HEK293 (cell line): ENCODE measurements around the gene GSC2.

Source experiments
- CTCF ChIA-PET: fragments of 350-600 bp; formaldehyde crosslinking; extraction: SDS; loops from one replicate; lab custom pipeline; 2021; ENCODE audit warnings: antibody characterized with exemption; lab: Yijun Ruan, JAX
- POLR2A ChIA-PET: fragments of 300-600 bp; formaldehyde crosslinking; extraction: SDS; loops from one replicate; lab custom pipeline; 2020; ENCODE audit warnings: antibody characterized with exemption, inconsistent platforms; lab: Yijun Ruan, JAX
- H3K27ac ChIP-seq: fragments of 200-500 bp; sonication (Bioruptor generic); 2 replicates; pipeline ENCODE4 v1.5.1; 2014; ENCODE audit warnings: low read depth, low read length, control low read depth, inconsistent platforms; ENCODE audit errors: extremely low read depth
- H3K36me3 ChIP-seq, 2 experiments: fragments of 200-500 bp in 1 of 2; sonication (Bioruptor generic) in 1 of 2; 1 replicate in 1 of 2; 2 replicates in 1 of 2; pipeline ENCODE4 v1.5.1; 2014 to 2017; ENCODE audit warnings: inconsistent platforms in 2 of 2, low read length in 2 of 2; ENCODE audit not compliant: control insufficient read depth in 2 of 2, insufficient read depth in 1 of 2
- H3K4me1 ChIP-seq: fragments of 200-500 bp; sonication (Bioruptor generic); 2 replicates; pipeline ENCODE4 v1.5.1; 2014; ENCODE audit warnings: mild to moderate bottlenecking, low read length, inconsistent platforms; ENCODE audit not compliant: control insufficient read depth, insufficient read depth
- H3K4me3 ChIP-seq: 2 replicates; pipeline ENCODE4 v1.5.1; 2011; ENCODE audit warnings: low read depth, mild to moderate bottlenecking, control low read depth, low read length, moderate library complexity
- H3K9me3 ChIP-seq: fragments of 200-500 bp; sonication (Bioruptor generic); 2 replicates; pipeline ENCODE4 v1.5.1; 2014; ENCODE audit warnings: low read depth, low read length, inconsistent platforms; ENCODE audit not compliant: control insufficient read depth, insufficient read depth
- BCL11B ChIP-seq: fragments of 450-650 bp; formaldehyde crosslinking; IDR thresholded peaks from 2 replicates; pipeline ENCODE4 v1.5.1; 2016; ENCODE audit warnings: low read depth, missing biosample characterization, missing genetic modification characterization
- CTCF ChIP-seq: fragments of 450-650 bp; formaldehyde crosslinking; IDR thresholded peaks from 2 replicates; pipeline ENCODE4 v1.5.1; 2016; ENCODE audit warnings: missing biosample characterization, missing genetic modification characterization
- HIC1 ChIP-seq: fragments of 450-650 bp; formaldehyde crosslinking; IDR thresholded peaks from 2 replicates; pipeline ENCODE4 v1.5.1; 2016; ENCODE audit warnings: missing biosample characterization, missing genetic modification characterization
- IKZF3 ChIP-seq: fragments of 450-650 bp; IDR thresholded peaks from 2 replicates; pipeline ENCODE4 v1.5.0; 2018; ENCODE audit warnings: missing biosample characterization, mild to moderate bottlenecking, missing genetic modification characterization, moderate library complexity
- OVOL3 ChIP-seq: fragments of 450-650 bp; formaldehyde crosslinking; IDR thresholded peaks from 2 replicates; pipeline ENCODE4 v1.5.1; 2016; ENCODE audit warnings: missing biosample characterization, missing genetic modification characterization
- PATZ1 ChIP-seq: fragments of 450-650 bp; formaldehyde crosslinking; IDR thresholded peaks from 2 replicates; pipeline ENCODE4 v1.5.1; 2016; ENCODE audit warnings: missing biosample characterization, missing genetic modification characterization
- PRDM4 ChIP-seq: fragments of 450-650 bp; formaldehyde crosslinking; IDR thresholded peaks from 2 replicates; pipeline ENCODE4 v1.5.1; 2017; ENCODE audit warnings: missing biosample characterization, missing genetic modification characterization
- ZBTB1 ChIP-seq: fragments of 450-650 bp; formaldehyde crosslinking; IDR thresholded peaks from 2 replicates; pipeline ENCODE4 v1.5.1; 2016; ENCODE audit warnings: missing biosample characterization, missing genetic modification characterization
- ZBTB20 ChIP-seq: fragments of 450-650 bp; formaldehyde crosslinking; IDR thresholded peaks from 2 replicates; pipeline ENCODE4 v1.5.1; 2016; ENCODE audit warnings: missing biosample characterization, missing genetic modification characterization
- ZBTB6 ChIP-seq: fragments of 450-650 bp; formaldehyde crosslinking; IDR thresholded peaks from 2 replicates; pipeline ENCODE4 v1.5.1; 2017; ENCODE audit warnings: missing biosample characterization, missing genetic modification characterization
- ZBTB8A ChIP-seq: fragments of 450-650 bp; formaldehyde crosslinking; IDR thresholded peaks from 2 replicates; pipeline ENCODE4 v1.5.1; 2016; ENCODE audit warnings: missing biosample characterization, missing genetic modification characterization
- ZIC2 ChIP-seq: fragments of 450-650 bp; formaldehyde crosslinking; IDR thresholded peaks from 2 replicates; pipeline ENCODE4 v1.5.1; 2016; ENCODE audit warnings: missing biosample characterization, missing genetic modification characterization
- ZNF10 ChIP-seq: fragments of 450-650 bp; formaldehyde crosslinking; IDR thresholded peaks from 2 replicates; pipeline ENCODE4 v1.5.1; 2017; ENCODE audit warnings: missing biosample characterization, missing genetic modification characterization
- ZNF114 ChIP-seq: fragments of 450-650 bp; formaldehyde crosslinking; IDR thresholded peaks from 2 replicates; pipeline ENCODE4 v1.5.0; 2017; ENCODE audit warnings: missing biosample characterization, missing genetic modification characterization
- ZNF121 ChIP-seq: fragments of 450-650 bp; formaldehyde crosslinking; IDR thresholded peaks from 2 replicates; pipeline ENCODE4 v1.5.1; 2016; ENCODE audit warnings: missing biosample characterization, missing genetic modification characterization
- ZNF169 ChIP-seq: fragments of 450-650 bp; formaldehyde crosslinking; IDR thresholded peaks from 2 replicates; pipeline ENCODE4 v1.5.1; 2016; ENCODE audit warnings: missing biosample characterization, missing genetic modification characterization
- ZNF24 ChIP-seq: fragments of 450-650 bp; formaldehyde crosslinking; IDR thresholded peaks from 2 replicates; pipeline ENCODE4 v1.5.1; 2016; ENCODE audit warnings: missing biosample characterization, missing genetic modification characterization
- ZNF280D ChIP-seq: fragments of 450-650 bp; formaldehyde crosslinking; IDR thresholded peaks from 2 replicates; pipeline ENCODE4 v1.5.1; 2016; ENCODE audit warnings: missing biosample characterization, missing genetic modification characterization
- ZNF341 ChIP-seq: fragments of 450-650 bp; formaldehyde crosslinking; IDR thresholded peaks from 2 replicates; pipeline ENCODE4; 2016; ENCODE audit warnings: low read depth, missing biosample characterization, missing genetic modification characterization
- ZNF350 ChIP-seq: fragments of 450-650 bp; formaldehyde crosslinking; IDR thresholded peaks from 2 replicates; pipeline ENCODE4 v1.5.0; 2017; ENCODE audit warnings: missing biosample characterization, mild to moderate bottlenecking, missing genetic modification characterization
- ZNF48 ChIP-seq: fragments of 450-650 bp; formaldehyde crosslinking; IDR thresholded peaks from 2 replicates; pipeline ENCODE4 v1.5.1; 2016; ENCODE audit warnings: missing biosample characterization, missing genetic modification characterization
- ZNF571 ChIP-seq: fragments of 450-650 bp; formaldehyde crosslinking; IDR thresholded peaks from 2 replicates; pipeline ENCODE4 v1.5.0; 2017; ENCODE audit warnings: missing biosample characterization, missing genetic modification characterization
- ZSCAN23 ChIP-seq: fragments of 450-650 bp; formaldehyde crosslinking; IDR thresholded peaks from 2 replicates; pipeline ENCODE4 v1.5.1; 2016; ENCODE audit warnings: missing biosample characterization, missing genetic modification characterization
- ZSCAN5A ChIP-seq: fragments of 450-650 bp; formaldehyde crosslinking; IDR thresholded peaks from 2 replicates; pipeline ENCODE4 v1.5.1; 2016; ENCODE audit warnings: missing biosample characterization, missing genetic modification characterization

Gene GSC2

GRCh38 chr22:19175602-19176174, 25.6 kb upstream of the GSC2 start:
- no peaks in the 10 kb centered on the region; the same call in 1 of the 2 replicates for H3K4me1 ChIP-seq
- POLR2A ChIA-PET = interaction anchor here (0.7 to 2.1 kb wide), 4 partner anchors 31 to 276 kb away, joined by 3 to 20 read pairs (median 4); partner anchors contain the start of gene ESS2
- H3K9me3 ChIP-seq = no peaks in the 10 kb centered on the region
- peaks cover 0 to 46% of the 10 kb centered on the region in 2 experiments; a peak in 1 of 3 replicates for H3K36me3 ChIP-seq
- peak overlapping the region; percentile 19 for H3K27ac ChIP-seq
- CTCF ChIA-PET = interaction anchor here (1.0 to 1.4 kb wide), 2 partner anchors 31 to 454 kb away, joined by 4 to 6 read pairs; partner anchors contain the start of gene ESS2
- H3K4me3 ChIP-seq = no peak overlapping the region
- TF ChIP-seq ZNF169 (no peak), PRDM4 (tag by site-specific recombination) (no peak), ZNF350 (tag by site-specific recombination) (no peak), ZSCAN23 (tag by site-specific recombination) (no peak), ZNF10 (tag by site-specific recombination) (no peak), ZIC2 (no peak), IKZF3 (no peak), ZBTB8A (tag by site-specific recombination) (peak; percentile 15; the same call in 1 of the 2 replicates), ZNF571 (tag by site-specific recombination) (no peak), BCL11B (no peak; the same call in 1 of the 2 replicates), PATZ1 (no peak), ZNF24 (tag by site-specific recombination) (no peak), HIC1 (peak; percentile 43), OVOL3 (tag by site-specific recombination) (no peak), ZNF114 (no peak), ZNF280D (no peak), ZBTB6 (tag by site-specific recombination) (no peak), ZBTB1 (tag by site-specific recombination) (no peak), ZSCAN5A (tag by site-specific recombination) (no peak), ZNF341 (tag by site-specific recombination) (no peak), CTCF (tag by site-specific recombination) (0 out of 2 replicates have a peak, but pooled peaks have one; percentile 30), ZBTB20 (tag by site-specific recombination) (peak; percentile 9; the same call in 1 of the 2 replicates), ZNF48 (no peak), ZNF121 (no peak)
